T-helper 1 cell treated with Interleukin-12 subunit alpha and Interleukin-12 subunit beta and Interleukin-4 antibody, amounts not matched to agents 30 ng/mL and 1 ng/mL, for 36 hours (primary cell): ENCODE measurements around the gene FOXN1. TPM values are rescaled to one million over a fixed set of nuclear protein-coding genes. Genes with fewer than 3 reads are reported as not detected.

Experiments
- intact Hi-C: fragments of 100-400 bp; cut with micrococcal nuclease; formaldehyde crosslinking; loops from one replicate; pipeline ENCODE4 v1.15.1; 2024
- total RNA-seq: library from RNA; stranded (reverse); gene quantifications from 2 replicates; pipeline ENCODE4 v1.2.3, GENCODE V29; 2022

Gene FOXN1
- total RNA-seq, 1 donor from 2014 or later, result not detected

DNA sequence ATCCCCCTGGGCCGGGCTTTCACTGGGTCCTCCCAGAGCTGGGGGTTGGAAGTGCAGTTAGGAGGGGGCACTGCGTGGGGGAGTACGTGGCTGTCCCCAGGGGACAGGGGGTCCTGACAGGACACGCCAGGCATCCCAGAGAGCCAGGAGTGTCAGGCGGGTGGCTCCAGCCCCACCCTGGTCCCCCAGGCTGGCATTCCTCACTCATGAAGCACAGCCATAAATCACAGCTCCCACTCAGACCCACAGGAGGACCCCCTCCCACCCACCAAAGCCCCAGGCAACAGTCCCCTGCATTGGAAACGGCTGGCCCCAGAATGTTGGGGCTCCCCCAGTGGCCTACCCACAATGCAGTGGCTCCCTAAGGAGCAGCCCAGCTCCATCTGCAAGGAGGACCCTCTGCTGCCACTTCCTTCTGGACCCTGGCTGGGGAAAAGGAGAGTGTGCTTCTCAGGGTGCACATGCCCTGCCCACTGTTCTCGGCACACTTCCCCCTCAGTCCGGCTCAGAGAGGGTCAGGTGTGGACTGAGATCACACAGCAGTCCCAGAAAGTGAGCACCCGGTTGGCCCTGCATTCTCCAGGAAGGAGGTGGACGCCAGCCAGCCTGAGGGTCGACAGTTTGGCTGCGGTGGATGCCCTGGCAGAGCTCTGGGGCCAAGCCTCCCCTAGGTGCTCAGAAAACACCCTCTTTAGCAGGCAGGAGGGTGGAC lies 7.3 kb upstream of the FOXN1 start:
- intact Hi-C loops, result no loop called here

- intact Hi-C loops, result no loop called here
Observed at GRCh38 chr17:28499364-28499664, 6.8 kb upstream of the FOXN1 start.

DNA sequence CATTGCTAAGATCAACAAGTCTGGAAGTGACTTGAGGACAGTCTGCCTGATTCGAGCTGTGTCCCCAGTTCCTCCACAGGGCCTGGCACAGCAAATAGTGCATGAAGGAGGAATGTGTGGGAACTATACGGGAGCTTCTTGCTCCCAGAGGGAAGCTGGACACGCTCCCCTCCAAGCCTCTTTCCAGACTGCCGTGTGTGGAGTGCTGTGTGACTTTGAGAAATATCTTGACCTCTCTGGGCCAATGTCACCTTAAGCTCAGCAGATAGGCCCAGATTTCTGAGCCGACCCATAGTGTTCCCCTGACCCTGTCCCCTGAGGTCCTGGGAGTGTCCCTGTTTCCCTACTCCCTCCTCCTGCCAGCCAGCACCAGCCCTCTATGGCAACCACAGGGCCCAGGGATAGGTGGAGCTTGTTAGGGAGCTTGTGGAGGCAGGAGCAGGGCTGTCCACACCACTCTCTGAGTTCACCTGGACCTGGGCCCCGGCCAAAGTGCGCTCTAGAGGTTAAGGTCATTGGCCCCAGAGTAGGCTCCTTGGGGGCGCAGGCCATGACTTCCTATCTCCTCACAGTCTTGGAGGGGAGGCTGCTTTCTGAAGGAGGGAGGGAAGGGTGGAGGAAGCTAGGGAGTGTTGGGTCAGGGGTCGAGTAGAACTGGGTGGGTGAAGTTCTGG lies 6.3 kb upstream of the FOXN1 start:
- intact Hi-C loops, result no loop called here

DNA sequence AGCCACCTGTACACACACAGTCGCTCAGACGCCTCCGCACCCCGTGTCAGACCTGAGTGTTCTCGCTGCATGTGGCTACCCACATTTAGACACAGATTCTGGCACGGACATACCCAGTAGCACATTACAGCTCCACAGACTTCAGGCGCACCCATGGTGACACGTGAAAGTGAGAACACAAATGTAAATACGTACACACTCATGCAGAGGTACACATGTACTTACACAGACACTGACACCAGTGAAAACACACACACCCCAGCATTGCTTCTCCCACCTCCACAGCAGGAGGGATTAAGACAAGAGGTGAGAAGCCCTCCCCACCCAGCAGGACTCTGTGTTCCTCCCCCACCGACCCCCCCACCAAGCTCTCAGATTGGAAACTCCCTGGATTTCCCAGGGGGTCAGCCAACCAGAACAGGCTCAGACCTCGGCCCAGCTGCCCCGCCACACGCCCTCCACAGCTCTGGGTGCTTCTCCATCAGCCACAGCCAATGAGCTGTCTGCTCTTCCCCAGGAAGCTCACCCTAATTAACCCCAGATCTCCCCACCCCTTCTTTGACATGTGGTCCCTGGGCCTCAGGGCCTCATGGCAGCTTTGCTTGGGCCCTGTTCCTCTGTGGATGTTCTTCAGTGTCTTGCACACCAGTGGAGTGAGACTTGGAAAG lies 5.3 kb upstream of the FOXN1 start:
- intact Hi-C loops, result no loop called here

DNA sequence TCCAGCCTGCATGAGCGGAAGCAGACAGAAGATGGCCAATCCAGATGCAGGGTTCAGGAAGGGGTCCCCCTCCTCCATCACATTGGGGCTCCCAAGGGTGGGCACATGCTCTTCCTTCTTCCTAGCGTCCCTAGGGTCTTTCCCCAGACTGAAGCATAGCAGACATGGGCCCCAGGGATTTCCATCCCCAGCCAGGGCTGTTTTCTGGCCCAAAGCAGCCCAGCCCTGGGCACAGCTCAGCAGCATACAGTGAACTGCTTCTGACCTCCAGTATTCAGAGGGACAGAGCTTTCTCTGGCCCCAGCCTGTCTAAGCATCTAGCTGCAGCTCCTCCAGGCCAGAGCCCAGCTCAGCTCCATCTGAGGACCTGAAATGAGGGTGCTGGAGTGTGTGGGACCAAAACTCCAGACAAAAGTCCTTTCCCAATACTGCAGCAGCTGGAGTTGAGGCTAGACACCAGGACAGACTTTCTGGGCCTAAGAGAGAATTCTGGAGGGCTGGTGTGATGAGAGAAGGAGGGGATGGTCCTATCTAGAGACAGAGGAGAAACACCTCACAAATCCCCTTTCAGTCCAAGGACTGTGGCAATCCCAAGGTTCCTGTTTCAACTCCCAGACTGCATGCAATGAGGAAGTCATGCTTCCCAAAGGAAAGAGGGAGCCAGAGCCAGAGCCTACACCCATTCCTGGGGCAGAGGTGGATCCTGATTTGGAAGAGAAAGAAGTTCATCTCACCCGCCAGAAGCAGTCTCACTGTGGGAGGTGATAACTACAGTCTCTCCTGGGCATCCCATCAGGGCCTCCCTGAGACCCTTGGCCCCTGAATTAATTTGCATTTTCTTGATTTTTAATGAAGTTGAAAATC lies 4.5 kb upstream of the FOXN1 start:
- intact Hi-C loops, result no loop called here

DNA sequence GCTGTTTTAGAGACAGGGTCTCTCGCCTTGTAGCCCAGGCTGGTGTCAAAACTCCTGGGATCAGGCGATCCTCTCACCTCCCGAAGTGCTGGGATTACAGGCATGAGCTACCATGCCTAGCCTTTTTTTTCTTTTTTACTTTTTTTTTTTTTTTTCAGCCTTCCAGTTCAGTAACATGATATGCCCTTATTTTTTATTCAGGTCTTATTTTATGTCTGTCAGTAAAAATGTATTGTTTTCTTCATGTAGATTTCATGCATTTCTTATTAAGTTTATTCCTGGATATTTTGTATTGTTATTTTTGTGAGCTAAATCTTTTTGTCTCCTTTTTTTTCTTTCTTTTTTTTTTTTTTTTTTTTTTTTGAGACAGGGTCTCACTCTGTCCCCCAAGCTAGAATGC lies 2.7 kb upstream of the FOXN1 start:
- intact Hi-C loops, result no loop called here

DNA sequence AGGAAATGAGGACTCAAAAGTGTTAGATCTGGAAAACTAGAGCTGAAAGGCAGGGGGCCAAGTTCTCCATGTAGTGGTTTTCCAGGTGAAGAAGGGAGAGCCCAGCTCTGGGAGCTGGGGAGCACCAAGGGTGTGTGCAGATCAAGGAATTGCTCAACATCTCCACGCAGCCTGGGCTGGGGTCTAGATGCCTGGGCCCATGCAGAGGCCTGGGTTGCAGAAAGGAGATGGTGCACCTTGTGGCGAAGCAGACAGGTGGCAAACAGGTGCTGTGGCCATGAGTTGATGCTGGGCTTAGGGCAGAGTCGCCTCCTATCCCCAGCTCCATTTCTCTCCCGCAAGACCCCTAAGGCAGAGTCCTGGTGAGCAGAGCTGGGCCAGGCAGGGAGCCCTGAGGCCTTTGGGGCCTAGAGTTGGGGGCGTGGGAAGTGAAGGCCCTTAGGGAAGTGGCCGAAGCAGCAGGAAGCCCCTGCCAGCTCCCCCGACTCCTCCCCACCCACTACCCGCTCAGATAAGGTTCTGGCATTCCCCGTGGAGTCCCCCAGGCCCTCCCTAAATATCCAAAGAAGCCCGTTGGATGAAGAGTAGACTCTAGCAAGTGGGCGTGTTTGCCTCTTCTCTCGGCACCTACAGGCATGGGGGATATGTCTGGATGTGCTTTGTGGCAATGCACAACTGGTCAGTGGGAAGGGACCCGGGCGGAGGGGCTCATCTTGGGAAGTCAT lies 777 bp downstream of the FOXN1 start:
- intact Hi-C loops, result no loop called here

- intact Hi-C loops, result no loop called here
Observed at GRCh38 chr17:28507567-28508203, 1.5 kb downstream of the FOXN1 start.

- intact Hi-C loops, result no loop called here
Observed at GRCh38 chr17:28508211-28508724, 2.1 kb downstream of the FOXN1 start.

GRCh38 chr17:28509789-28510188 lies 3.6 kb downstream of the FOXN1 start:
- intact Hi-C loops, result no loop called here

- intact Hi-C loops, result no loop called here
Observed at GRCh38 chr17:28511858-28512461, 5.8 kb downstream of the FOXN1 start.

DNA sequence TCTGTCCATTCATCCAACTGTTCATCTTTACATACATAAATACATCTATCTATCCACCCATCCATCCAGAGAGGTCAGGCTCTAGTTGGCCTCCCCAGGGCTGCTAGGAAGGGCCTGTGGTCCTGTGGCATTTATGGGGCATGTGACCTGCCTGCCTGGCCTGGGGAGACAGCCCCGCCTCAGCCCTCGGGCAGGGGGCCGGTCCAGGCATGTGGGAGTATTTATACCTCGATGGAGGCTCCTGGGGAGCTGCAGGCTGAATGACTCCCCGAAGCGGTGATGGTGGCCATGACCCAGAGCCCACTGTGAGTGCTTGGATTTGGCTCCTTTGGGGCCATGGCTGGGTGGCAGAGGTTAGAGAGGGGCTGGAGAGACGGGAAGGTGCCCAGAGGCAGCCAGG lies 7.3 kb downstream of the FOXN1 start:
- intact Hi-C loops, result no loop called here

DNA sequence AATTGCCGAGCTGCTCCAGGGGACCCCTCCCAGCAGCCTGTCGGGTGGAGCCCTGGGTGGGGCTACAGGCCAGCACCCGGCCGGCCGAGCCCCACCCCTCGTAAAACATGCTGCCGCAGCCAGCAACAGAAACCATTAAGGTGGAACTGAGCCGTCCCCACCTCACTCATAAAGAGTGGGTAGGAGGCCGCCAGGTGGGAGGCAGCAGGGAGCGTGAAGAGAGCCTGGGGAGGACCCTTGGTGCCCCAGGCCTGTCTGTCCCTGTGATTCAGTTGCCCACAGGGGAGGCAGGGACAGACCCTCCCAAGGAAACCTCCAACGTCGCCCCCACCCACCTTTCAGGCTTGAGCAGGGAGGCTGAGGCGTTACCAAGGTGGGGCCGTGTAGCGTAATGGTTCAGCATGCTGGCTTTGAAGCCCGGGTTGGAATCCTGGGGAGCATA lies 8.4 kb downstream of the FOXN1 start:
- intact Hi-C loops, result no loop called here

GRCh38 chr17:28515518-28515917 lies 9.4 kb downstream of the FOXN1 start:
- intact Hi-C loops, result no loop called here

- intact Hi-C loops, result no loop called here
Observed at GRCh38 chr17:28518132-28518531, 12.0 kb downstream of the FOXN1 start.

GRCh38 chr17:28518578-28518977 lies 12.4 kb downstream of the FOXN1 start:
- intact Hi-C loops, result no loop called here

DNA sequence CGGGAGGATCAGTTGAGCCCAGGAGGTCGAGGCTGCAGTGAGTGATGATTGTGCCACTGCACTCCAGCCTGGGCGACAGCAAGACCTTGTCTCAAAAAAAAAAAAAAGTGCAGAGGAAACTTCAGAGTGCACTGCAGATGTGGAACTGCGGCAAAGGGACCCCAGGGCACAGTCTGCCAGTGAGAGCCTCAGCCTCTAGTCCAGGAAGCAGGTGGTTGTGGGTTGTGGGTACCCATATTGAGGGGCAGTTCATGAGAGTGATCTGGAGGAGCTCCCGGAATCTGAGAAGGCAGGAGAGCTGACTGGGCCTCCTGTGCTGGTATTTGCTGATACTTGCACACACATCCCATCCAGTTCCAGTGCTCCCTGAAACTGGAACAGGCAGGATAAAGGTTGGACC lies 13.1 kb downstream of the FOXN1 start:
- intact Hi-C loops, result no loop called here

DNA sequence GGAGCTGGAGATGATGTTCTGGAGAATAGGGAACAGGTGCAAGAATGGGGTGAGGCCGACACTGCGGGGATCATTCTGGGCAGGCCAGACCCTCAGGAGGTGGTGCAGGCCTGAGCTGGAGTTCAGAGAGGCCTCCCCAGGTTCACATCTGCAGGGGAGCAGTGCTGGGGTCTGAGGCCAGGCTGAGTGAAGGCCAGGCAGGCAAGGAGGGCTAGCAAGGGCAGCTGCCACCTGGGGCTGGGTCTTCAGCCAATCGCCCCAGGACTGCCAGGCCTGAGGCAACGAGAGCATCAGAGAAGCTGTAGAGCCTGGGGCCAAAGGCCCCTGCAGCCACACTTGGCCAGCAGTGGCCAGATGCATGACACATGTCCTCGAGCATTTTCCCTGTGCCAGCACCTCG lies 14.5 kb downstream of the FOXN1 start:
- intact Hi-C loops, result no loop called here

DNA sequence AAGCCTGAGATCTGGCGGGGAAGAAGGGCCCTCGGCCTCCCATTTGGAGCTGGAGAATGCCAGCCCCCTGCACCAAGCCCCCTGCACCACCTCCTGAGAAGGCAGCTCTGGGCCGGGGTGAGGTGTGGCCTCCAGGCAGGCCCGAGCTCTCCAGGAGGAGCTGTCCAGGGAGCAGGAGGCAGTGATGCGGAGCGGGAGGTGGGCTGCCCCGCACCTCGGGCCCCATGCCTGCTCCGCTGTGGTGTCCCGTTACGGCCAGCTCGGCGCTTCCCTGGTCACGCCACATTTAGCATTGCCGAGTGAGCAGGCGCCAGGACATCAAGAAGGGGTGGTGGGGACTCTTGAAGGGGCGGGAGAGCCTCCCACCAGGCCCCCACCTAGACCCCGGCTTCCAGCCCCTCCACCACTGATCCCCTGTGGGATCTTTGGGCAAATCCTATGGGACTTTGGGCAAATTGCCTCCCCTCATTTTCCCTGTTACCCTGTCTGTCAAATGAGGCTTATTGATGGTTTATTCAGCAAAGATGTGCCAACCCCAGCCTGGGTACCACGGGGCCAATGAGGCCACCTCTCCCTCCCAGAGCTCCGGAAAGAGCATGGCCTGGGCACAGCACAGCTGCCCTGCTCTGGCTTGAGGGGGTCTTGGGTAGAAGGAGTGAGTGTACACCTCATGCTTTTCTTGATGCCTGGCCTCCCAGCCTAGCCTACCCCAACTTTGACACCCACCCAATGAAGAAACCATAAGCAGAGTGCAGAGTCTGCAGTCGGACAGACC lies 15.3 kb downstream of the FOXN1 start:
- intact Hi-C loops, result no loop called here
